HepG2 (cell line): ENCODE results near the gene SIAH3. TPM values are rescaled to one million over a fixed set of nuclear protein-coding genes. Genes with fewer than 3 reads are reported as not detected.
A peak's percentile ranks its signal among the peaks of the same experiment; 100 is the strongest.

Experiments used
- CTCF ChIP-seq: sonication (generic); formaldehyde crosslinking; IDR thresholded peaks from 2 replicates; pipeline ENCODE4 v1.5.0; 2020; ENCODE audit warnings: mild to moderate bottlenecking, missing genetic modification reagents, moderate library complexity
- HNRNPL ChIP-seq: fragments of 200-400 bp; formaldehyde crosslinking; IDR thresholded peaks from 2 replicates; pipeline ENCODE4 v1.6.1; 2017; ENCODE audit warnings: mild to moderate bottlenecking, low read depth, low read length
- KMT2A ChIP-seq: sonication (generic); formaldehyde crosslinking; IDR thresholded peaks from 2 replicates; pipeline ENCODE4 v1.4.0; 2020; ENCODE audit warnings: missing genetic modification reagents
- MAX ChIP-seq: IDR thresholded peaks from 2 replicates; pipeline ENCODE4 v1.6.1; 2012; ENCODE audit warnings: inconsistent platforms
- SALL1 ChIP-seq: sonication (generic); formaldehyde crosslinking; IDR thresholded peaks from 2 replicates; pipeline ENCODE4 v1.8.0; 2022; ENCODE audit warnings: mild to moderate bottlenecking, missing genetic modification reagents
- SNAPC2 ChIP-seq: sonication (generic); formaldehyde crosslinking; IDR thresholded peaks from 2 replicates; pipeline ENCODE4 v1.8.1; 2022; ENCODE audit warnings: mild to moderate bottlenecking, missing genetic modification reagents
- THYN1 ChIP-seq: sonication (generic); formaldehyde crosslinking; IDR thresholded peaks from 2 replicates; pipeline ENCODE4 v1.8.1; 2023; ENCODE audit warnings: low read depth, mild to moderate bottlenecking, moderate library complexity, missing genetic modification reagents, borderline replicate concordance
- TIGD3 ChIP-seq: sonication (generic); formaldehyde crosslinking; IDR thresholded peaks from 2 replicates; pipeline ENCODE4 v1.5.1; 2020; ENCODE audit warnings: mild to moderate bottlenecking, missing genetic modification reagents, borderline replicate concordance
- XRCC5 ChIP-seq: fragments of 200-400 bp; formaldehyde crosslinking; optimal IDR thresholded peaks from 2 replicates; pipeline ENCODE3; 2017; ENCODE audit warnings: mild to moderate bottlenecking, low read length
- ZBTB3 ChIP-seq: sonication (generic); formaldehyde crosslinking; IDR thresholded peaks from 2 replicates; pipeline ENCODE4 v1.4.0; 2020; ENCODE audit warnings: low read depth, mild to moderate bottlenecking, moderate library complexity, missing genetic modification reagents, borderline replicate concordance
- ZFP82 ChIP-seq: sonication (generic); formaldehyde crosslinking; IDR thresholded peaks from 2 replicates; pipeline ENCODE4 v1.5.1; 2020; ENCODE audit warnings: mild to moderate bottlenecking, missing genetic modification reagents, borderline replicate concordance
- ZNF570 ChIP-seq: sonication (generic); formaldehyde crosslinking; IDR thresholded peaks from 2 replicates; pipeline ENCODE4 v1.4.0; 2020; ENCODE audit warnings: mild to moderate bottlenecking, missing genetic modification reagents, borderline replicate concordance
- ZNF615 ChIP-seq: sonication (generic); formaldehyde crosslinking; IDR thresholded peaks from 2 replicates; pipeline ENCODE4 v1.5.0; 2020; ENCODE audit warnings: mild to moderate bottlenecking, missing genetic modification reagents, borderline replicate concordance
- ZNF672 ChIP-seq: sonication (generic); formaldehyde crosslinking; IDR thresholded peaks from 2 replicates; pipeline ENCODE4 v1.8.1; 2022; ENCODE audit warnings: missing genetic modification reagents
- polyA plus RNA-seq, 8 experiments: library from polyadenylated mRNA; depleted of rRNA in 3 of 8; stranded (reverse) in 7 of 8; unstranded in 1 of 8; fragments of >200 nt; fragmentation: Illumina TruSeq in 4 of 8; extraction: Trizol in 4 of 8; gene quantifications; 2 replicates each; pipeline versions ENCODE4 v1.2.1 to v1.2.3, GENCODE V29; 2011 to 2016; ENCODE audit warnings: low read depth in 4 of 8, missing spikeins in 1 of 8, mixed read lengths in 1 of 8; ENCODE audit not compliant: insufficient read depth in 1 of 8
- total RNA-seq, 5 experiments: library from RNA; depleted of rRNA; stranded (reverse); fragments of >200 nt; fragmentation: Illumina TruSeq; extraction: Trizol; gene quantifications; 2 replicates each; pipeline ENCODE4 v1.2.3, GENCODE V29; 2016; ENCODE audit warnings: low read depth in 1 of 5
- TF ChIP-seq, protein P1 (sequence below): sonication (generic); formaldehyde crosslinking; IDR thresholded peaks from 2 replicates; pipeline ENCODE4 v1.4.0; 2020; ENCODE audit warnings: low read depth, missing genetic modification reagents

The SIAH3 gene
- total and polyA plus RNA-seq, 2 of the 13 experiments (the other 11 are each of a cell fraction or from before 2014, with no cell fraction given) = not detected

- TF ChIP-seq, protein P1, sequence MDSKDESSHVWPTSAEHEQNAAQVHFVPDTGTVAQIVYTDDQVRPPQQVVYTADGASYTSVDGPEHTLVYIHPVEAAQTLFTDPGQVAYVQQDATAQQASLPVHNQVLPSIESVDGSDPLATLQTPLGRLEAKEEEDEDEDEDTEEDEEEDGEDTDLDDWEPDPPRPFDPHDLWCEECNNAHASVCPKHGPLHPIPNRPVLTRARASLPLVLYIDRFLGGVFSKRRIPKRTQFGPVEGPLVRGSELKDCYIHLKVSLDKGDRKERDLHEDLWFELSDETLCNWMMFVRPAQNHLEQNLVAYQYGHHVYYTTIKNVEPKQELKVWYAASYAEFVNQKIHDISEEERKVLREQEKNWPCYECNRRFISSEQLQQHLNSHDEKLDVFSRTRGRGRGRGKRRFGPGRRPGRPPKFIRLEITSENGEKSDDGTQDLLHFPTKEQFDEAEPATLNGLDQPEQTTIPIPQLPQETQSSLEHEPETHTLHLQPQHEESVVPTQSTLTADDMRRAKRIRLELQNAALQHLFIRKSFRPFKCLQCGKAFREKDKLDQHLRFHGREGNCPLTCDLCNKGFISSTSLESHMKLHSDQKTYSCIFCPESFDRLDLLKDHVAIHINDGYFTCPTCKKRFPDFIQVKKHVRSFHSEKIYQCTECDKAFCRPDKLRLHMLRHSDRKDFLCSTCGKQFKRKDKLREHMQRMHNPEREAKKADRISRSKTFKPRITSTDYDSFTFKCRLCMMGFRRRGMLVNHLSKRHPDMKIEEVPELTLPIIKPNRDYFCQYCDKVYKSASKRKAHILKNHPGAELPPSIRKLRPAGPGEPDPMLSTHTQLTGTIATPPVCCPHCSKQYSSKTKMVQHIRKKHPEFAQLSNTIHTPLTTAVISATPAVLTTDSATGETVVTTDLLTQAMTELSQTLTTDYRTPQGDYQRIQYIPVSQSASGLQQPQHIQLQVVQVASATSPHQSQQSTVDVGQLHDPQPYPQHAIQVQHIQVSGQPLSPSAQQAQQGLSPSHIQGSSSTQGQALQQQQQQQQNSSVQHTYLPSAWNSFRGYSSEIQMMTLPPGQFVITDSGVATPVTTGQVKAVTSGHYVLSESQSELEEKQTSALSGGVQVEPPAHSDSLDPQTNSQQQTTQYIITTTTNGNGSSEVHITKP (CRISPR knock-in tag) = no peak
- no peak for TF ChIP-seq ZBTB3 (CRISPR knock-in tag)
- no peak for TF ChIP-seq TIGD3 (CRISPR knock-in tag)
- peak; percentile 59 for TF ChIP-seq CTCF
- no peak for TF ChIP-seq SNAPC2 (CRISPR knock-in tag)
- TF ChIP-seq KMT2A (CRISPR knock-in tag) = no peak
- TF ChIP-seq ZNF672 = no peak
- TF ChIP-seq SALL1 (CRISPR knock-in tag) = peak; percentile 12; the same call in 1 of the 2 replicates
- TF ChIP-seq ZFP82 = no peak
- no peak for TF ChIP-seq ZNF570 (CRISPR knock-in tag)
- TF ChIP-seq THYN1 (CRISPR knock-in tag) = no peak
- no peak for TF ChIP-seq HNRNPL
- peak; percentile 77 for TF ChIP-seq MAX
- TF ChIP-seq ZNF615 = no peak
- TF ChIP-seq XRCC5 = peak; percentile 37
These were observed 28.1 kb upstream of the SIAH3 start (continued) for GRCh38 chr13:45879666-45880065.
